Measurements from ENCODE around the gene RXFP1.

GRCh38 chr4:158481811-158482210, 39.9 kb upstream of the RXFP1 start:
- no peak for TF ChIP-seq CTCF (IDR thresholded peaks at IDR 0.05)
- TF ChIP-seq POLR2A (IDR thresholded peaks at IDR 0.05) = no peak
- no peak for TF ChIP-seq EP300 (IDR thresholded peaks at IDR 0.05)

Measured in stomach (tissue), 4 donors.